GM23338 (cell line): ENCODE results near the gene POLR2B. TPM values are rescaled to one million over a fixed set of nuclear protein-coding genes. Genes with fewer than 3 reads are reported as not detected.

Source experiments
- ATAC-seq: fragments of 200-7000 bp; cut with Tn5 transposase; 3 replicates; pipeline ENCODE4 v1.9.1; 2020
- DNase-seq: peaks from one replicate; pipeline ENCODE4 v3.0.0-alpha.2; 2015; ENCODE audit warnings: low spot score
- H2AFZ ChIP-seq: fragments of 200-600 bp; sonication (generic); 2 replicates; pipeline ENCODE4 v1.8.0; 2016; ENCODE audit warnings: antibody characterized with exemption, mild to moderate bottlenecking, moderate library complexity
- H3F3A ChIP-seq: fragments of 200-600 bp; sonication (generic); replicated peaks from 2 replicates; pipeline ENCODE4 v1.8.0; 2017; ENCODE audit warnings: antibody characterized with exemption, mixed run types, low read depth
- H3K27ac ChIP-seq: fragments of 200-600 bp; sonication (generic); 2 replicates; pipeline ENCODE4 v1.6.1; 2016; ENCODE audit warnings: low read depth
- H3K27me3 ChIP-seq: fragments of 200-600 bp; sonication (generic); 2 replicates; pipeline ENCODE4 v1.8.0; 2016; ENCODE audit warnings: mild to moderate bottlenecking, mixed run types, moderate library complexity; ENCODE audit not compliant: insufficient read depth
- H3K36me3 ChIP-seq: fragments of 200-600 bp; sonication (generic); 2 replicates; pipeline ENCODE4 v1.8.0; 2016; ENCODE audit warnings: mild to moderate bottlenecking; ENCODE audit not compliant: insufficient read depth
- H3K4me1 ChIP-seq: fragments of 200-600 bp; sonication (generic); 2 replicates; pipeline ENCODE4 v1.8.0; 2016; ENCODE audit warnings: mild to moderate bottlenecking, moderate library complexity; ENCODE audit not compliant: insufficient read depth
- H3K4me2 ChIP-seq: fragments of 200-600 bp; sonication (generic); 2 replicates; pipeline ENCODE4 v1.7.1; 2017; ENCODE audit warnings: mixed run types
- H3K4me3 ChIP-seq: fragments of 200-600 bp; sonication (generic); 2 replicates; pipeline ENCODE4 v1.6.1; 2016; ENCODE audit warnings: mixed run types
- H3K79me2 ChIP-seq: fragments of 200-600 bp; sonication (generic); replicated peaks from 2 replicates; pipeline ENCODE4 v1.8.0; 2017; ENCODE audit warnings: mild to moderate bottlenecking; ENCODE audit not compliant: insufficient read depth
- H3K9me2 ChIP-seq: fragments of 200-600 bp; sonication (generic); 2 replicates; pipeline ENCODE4 v1.8.0; 2017; ENCODE audit not compliant: insufficient read depth
- H4K20me1 ChIP-seq: fragments of 200-600 bp; sonication (generic); replicated peaks from 2 replicates; pipeline ENCODE4 v1.8.0; 2017; ENCODE audit warnings: mild to moderate bottlenecking; ENCODE audit not compliant: insufficient read depth
- H3K27ac Mint-ChIP-seq: 2 replicates; pipeline ENCODE4 v1.8.0; 2020; ENCODE audit warnings: inconsistent platforms, mild to moderate bottlenecking, moderate library complexity, mixed read lengths
- H3K27me3 Mint-ChIP-seq: 3 replicates; pipeline ENCODE4 v1.8.0; 2022; ENCODE audit warnings: low read depth, mild to moderate bottlenecking, moderate library complexity, mixed read lengths, inconsistent platforms; ENCODE audit not compliant: insufficient read depth, poor library complexity
- H3K36me3 Mint-ChIP-seq: 3 replicates; pipeline ENCODE4 v1.8.0; 2021; ENCODE audit warnings: low read depth, mild to moderate bottlenecking, inconsistent platforms, moderate library complexity, mixed read lengths
- H3K4me1 Mint-ChIP-seq: 3 replicates; pipeline ENCODE4 v1.8.0; 2020; ENCODE audit warnings: mild to moderate bottlenecking, inconsistent platforms, mixed read lengths
- H3K4me3 Mint-ChIP-seq: 3 replicates; pipeline ENCODE4 v1.8.0; 2021; ENCODE audit warnings: moderate library complexity, mild to moderate bottlenecking, inconsistent platforms, mixed read lengths
- H3K9me3 Mint-ChIP-seq: 3 replicates; pipeline ENCODE4 v1.8.0; 2020; ENCODE audit warnings: moderate library complexity, mild to moderate bottlenecking, inconsistent platforms, mixed read lengths
- CREB1 ChIP-seq: fragments of 250-450 bp; sonication (Bioruptor Pico); IDR thresholded peaks from 2 replicates; pipeline ENCODE4 v1.5.0; 2020; ENCODE audit warnings: low read depth, mild to moderate bottlenecking, moderate library complexity
- CTCF ChIP-seq, 2 experiments: fragments of 200-600 bp in 1 of 2; sonication (generic) in 1 of 2; conservative IDR thresholded peaks; 2 replicates each; pipeline versions ENCODE4 v1.5.1 to v1.6.1; 2016 to 2017; ENCODE audit warnings: antibody characterized with exemption in 2 of 2, low read depth in 2 of 2, mild to moderate bottlenecking in 2 of 2, moderate library complexity in 1 of 2
- ETS1 ChIP-seq: IDR thresholded peaks from 2 replicates; pipeline ENCODE4 v1.6.1; 2016; ENCODE audit warnings: antibody characterized with exemption
- EZH2 ChIP-seq: fragments of 200-600 bp; sonication (generic); IDR thresholded peaks from one replicate; pipeline ENCODE4 v1.8.0; 2017; ENCODE audit warnings: antibody characterized with exemption, mild to moderate bottlenecking, low read depth; ENCODE audit not compliant: unreplicated experiment
- EZH2phosphoT487 ChIP-seq: fragments of 200-600 bp; sonication (generic); IDR thresholded peaks from one replicate; pipeline ENCODE4 v1.8.1; 2018; ENCODE audit warnings: antibody characterized with exemption; ENCODE audit not compliant: unreplicated experiment
- JUNB ChIP-seq: IDR thresholded peaks from one replicate; pipeline ENCODE4 v1.6.1; 2016; ENCODE audit warnings: antibody characterized with exemption; ENCODE audit not compliant: unreplicated experiment
- NANOG ChIP-seq: IDR thresholded peaks from 2 replicates; pipeline ENCODE4 v1.6.1; 2016; ENCODE audit warnings: antibody characterized with exemption, borderline replicate concordance
- POLR2AphosphoS5 ChIP-seq: IDR thresholded peaks from 2 replicates; pipeline ENCODE4 v1.6.1; 2016; ENCODE audit warnings: antibody characterized with exemption, low read depth
- REST ChIP-seq: IDR thresholded peaks from one replicate; pipeline ENCODE4 v1.6.1; 2018; ENCODE audit warnings: antibody characterized with exemption; ENCODE audit not compliant: unreplicated experiment
- STAT1 ChIP-seq: IDR thresholded peaks from one replicate; pipeline ENCODE4 v1.6.1; 2016; ENCODE audit warnings: antibody characterized with exemption; ENCODE audit not compliant: unreplicated experiment
- ZNF114 ChIP-seq: fragments of 250-450 bp; sonication (Bioruptor Pico); IDR thresholded peaks from 2 replicates; pipeline ENCODE4 v1.5.0; 2020; ENCODE audit warnings: mild to moderate bottlenecking, moderate library complexity
- ZNF331 ChIP-seq: fragments of 250-450 bp; sonication (Bioruptor Pico); IDR thresholded peaks from 2 replicates; pipeline ENCODE4 v1.5.0; 2020; ENCODE audit warnings: low read depth, mild to moderate bottlenecking, moderate library complexity
- ZNF462 ChIP-seq: fragments of 250-450 bp; sonication (Bioruptor Pico); IDR thresholded peaks from 2 replicates; pipeline ENCODE4 v1.5.0; 2020; ENCODE audit warnings: mild to moderate bottlenecking, moderate library complexity
- polyA plus RNA-seq: library from polyadenylated mRNA; unstranded; fragments of >200 nt; fragmentation: Nextera tagmentation; extraction: Ambion mirVana; gene quantifications from 2 replicates; pipeline ENCODE4 v1.2.1, GENCODE V29; 2016
- total RNA-seq: library from RNA; depleted of rRNA; stranded (reverse); fragments of >200 nt; shearing (Covaris generic); gene quantifications from 2 replicates; pipeline ENCODE4 v1.2.3, GENCODE V29; 2014

POLR2B gene
- total and polyA plus RNA-seq, 2 experiments from 2014 or later: 56.5 to 165 TPM

GRCh38 chr4:57061395-57061794 lies 82.7 kb downstream of the POLR2B start:
- no peaks in the 10 kb centered on the region for H3K9me2 ChIP-seq
- DNase-seq: no peak
- Mint-ChIP-seq H3K27ac (no peak overlapping the region), H3K4me3 (no peak overlapping the region), H3K36me3 (no peaks in the 10 kb centered on the region), H3K4me1 (no peaks in the 10 kb centered on the region; the same call in 2 of the 3 replicates), H3K9me3 (no peaks in the 10 kb centered on the region), H3K27me3 (peaks cover 5% of the 10 kb centered on the region)
- H3K27me3 ChIP-seq: no peaks in the 10 kb centered on the region
- ATAC-seq: no peak
- no peaks in the 10 kb centered on the region for H3F3A ChIP-seq
- no peaks in the 10 kb centered on the region for H3K36me3 ChIP-seq
- H3K4me1 ChIP-seq: no peaks in the 10 kb centered on the region
- no peaks in the 10 kb centered on the region for H3K79me2 ChIP-seq
- no peak for TF ChIP-seq CREB1
- no peak for TF ChIP-seq EZH2
- no peak for TF ChIP-seq REST
- no peak for TF ChIP-seq EZH2phosphoT487
- TF ChIP-seq STAT1: no peak
- TF ChIP-seq ZNF462 (CRISPR knock-in tag): no peak
- no peak for TF ChIP-seq JUNB
- no peak for TF ChIP-seq CTCF (conservative IDR thresholded peaks at IDR 0.05; ENCODE audit: low read depth in 2 of 2)
- no peak for TF ChIP-seq POLR2AphosphoS5
- TF ChIP-seq ETS1: no peak
- no peak for TF ChIP-seq ZNF331 (CRISPR knock-in tag)
- no peak for TF ChIP-seq ZNF114
- no peak for TF ChIP-seq NANOG
- H3K4me3 ChIP-seq: no peak overlapping the region
- no peak overlapping the region for H3K4me2 ChIP-seq
- H3K27ac ChIP-seq: no peak overlapping the region
- H2AFZ ChIP-seq: no peak overlapping the region
- no peaks in the 10 kb centered on the region for H4K20me1 ChIP-seq
